Trophoblast cell (in vitro differentiated cells and primary cell): ENCODE data around the gene C2CD4B.

Experiments
- DNase-seq, 2 donors: peaks; one replicate each; pipeline ENCODE4 v3.0.0-alpha.2; 2016
- H2AFZ ChIP-seq: 2 replicates; pipeline ENCODE4 v1.6.1; 2013; ENCODE audit warnings: low read length, moderate library complexity, mild to moderate bottlenecking; ENCODE audit not compliant: insufficient read depth, poor library complexity
- H2AK5ac ChIP-seq: 2 replicates; pipeline ENCODE4 v1.6.1; 2013; ENCODE audit warnings: mild to moderate bottlenecking, low read length
- H2BK120ac ChIP-seq: 2 replicates; pipeline ENCODE4 v1.6.1; 2013; ENCODE audit warnings: low read length, mild to moderate bottlenecking, moderate library complexity; ENCODE audit not compliant: insufficient read depth, poor library complexity
- H2BK12ac ChIP-seq: 2 replicates; pipeline ENCODE4 v1.6.1; 2013; ENCODE audit warnings: mild to moderate bottlenecking, low read length, moderate library complexity
- H2BK5ac ChIP-seq: 2 replicates; pipeline ENCODE4 v1.6.1; 2013; ENCODE audit warnings: low read length, low read depth, moderate library complexity, mild to moderate bottlenecking; ENCODE audit not compliant: poor library complexity
- H3K14ac ChIP-seq: 2 replicates; pipeline ENCODE4 v1.6.1; 2013; ENCODE audit warnings: mild to moderate bottlenecking, low read length
- H3K18ac ChIP-seq: 2 replicates; pipeline ENCODE4 v1.6.1; 2013; ENCODE audit warnings: mild to moderate bottlenecking, low read length
- H3K23ac ChIP-seq: 2 replicates; pipeline ENCODE4 v1.6.1; 2013; ENCODE audit warnings: low read length
- H3K27ac ChIP-seq: 2 replicates; pipeline ENCODE4 v1.5.1; 2013; ENCODE audit warnings: low read depth, mild to moderate bottlenecking, inconsistent platforms, low read length, moderate library complexity
- H3K27me3 ChIP-seq: 2 replicates; pipeline ENCODE4 v1.6.1; 2013; ENCODE audit warnings: inconsistent platforms, mild to moderate bottlenecking, low read length, moderate library complexity; ENCODE audit not compliant: insufficient read depth
- H3K36me3 ChIP-seq, 2 experiments: 1 replicate in 1 of 2; 2 replicates in 1 of 2; pipeline ENCODE4 v1.6.1; 2013; ENCODE audit warnings: low read length in 2 of 2, mild to moderate bottlenecking in 2 of 2, moderate library complexity in 1 of 2; ENCODE audit not compliant: insufficient read depth in 2 of 2, control insufficient read depth in 1 of 2
- H3K4ac ChIP-seq: 2 replicates; pipeline ENCODE4 v1.6.1; 2013; ENCODE audit warnings: low read depth, mild to moderate bottlenecking, low read length, moderate library complexity
- H3K4me1 ChIP-seq, 2 experiments: 1 replicate in 1 of 2; 2 replicates in 1 of 2; pipeline ENCODE4 v1.6.1; 2013; ENCODE audit warnings: low read length in 2 of 2, mild to moderate bottlenecking in 2 of 2, moderate library complexity in 1 of 2; ENCODE audit not compliant: insufficient read depth in 2 of 2, control insufficient read depth in 1 of 2
- H3K4me2 ChIP-seq: 2 replicates; pipeline ENCODE4 v1.6.1; 2013; ENCODE audit warnings: inconsistent platforms, mild to moderate bottlenecking, low read length, moderate library complexity
- H3K4me3 ChIP-seq: 2 replicates; pipeline ENCODE4 v1.5.1; 2013; ENCODE audit warnings: mild to moderate bottlenecking, low read depth, low read length, inconsistent platforms
- H3K79me1 ChIP-seq: one replicate; pipeline ENCODE4 v1.6.1; 2013; ENCODE audit warnings: low read length
- H3K79me2 ChIP-seq: 2 replicates; pipeline ENCODE4 v1.6.1; 2013; ENCODE audit warnings: low read length, mild to moderate bottlenecking; ENCODE audit not compliant: control insufficient read depth, insufficient read depth, poor library complexity
- H3K9ac ChIP-seq: 2 replicates; pipeline ENCODE4 v1.6.1; 2013; ENCODE audit warnings: mild to moderate bottlenecking, low read length
- H3K9me3 ChIP-seq: 2 replicates; pipeline ENCODE4 v1.6.1; 2013; ENCODE audit warnings: low read depth, mild to moderate bottlenecking, control low read depth, inconsistent platforms, low read length; ENCODE audit not compliant: insufficient read depth
- H4K12ac ChIP-seq: 2 replicates; pipeline ENCODE4 v1.6.1; 2013; ENCODE audit warnings: low read depth, mild to moderate bottlenecking, low read length, moderate library complexity
- H4K8ac ChIP-seq: 2 replicates; pipeline ENCODE4 v1.6.1; 2013; ENCODE audit warnings: low read depth, mild to moderate bottlenecking, low read length, moderate library complexity
- H4K91ac ChIP-seq: one replicate; pipeline ENCODE4 v1.6.1; 2013; ENCODE audit warnings: low read depth, mild to moderate bottlenecking, low read length, moderate library complexity
- WGBS: extraction: QIAGEN DNeasy Blood & Tissue Kit; methylation state at CpG from one replicate; pipeline ENCODE4 v1.1.7; 2013; ENCODE audit warnings: missing lambda C conversion rate; ENCODE audit not compliant: insufficient read length, insufficient coverage; ENCODE audit errors: extremely low coverage; 5-methylcytosine and 5-hydroxymethylcytosine counted together

Gene C2CD4B

GRCh38 chr15:62147149-62147548 lies 17.9 kb downstream of the C2CD4B start:
- no peak overlapping the region for H2BK12ac ChIP-seq
- H3K14ac ChIP-seq = no peak overlapping the region
- no peaks in the 10 kb centered on the region for H3K79me2 ChIP-seq
- no peak overlapping the region for H2AK5ac ChIP-seq
- H3K27me3 ChIP-seq = no peaks in the 10 kb centered on the region
- no peaks in the 10 kb centered on the region for H3K4me1 ChIP-seq
- H4K91ac ChIP-seq = no peak overlapping the region
- WGBS = no CpG with 5 or more reads among the region's 3 CpGs
- no peaks in the 10 kb centered on the region for H3K9me3 ChIP-seq
- H4K8ac ChIP-seq = no peak overlapping the region
- H3K18ac ChIP-seq = no peak overlapping the region
- H3K23ac ChIP-seq = no peak overlapping the region
- H3K27ac ChIP-seq = no peak overlapping the region
- no peak overlapping the region for H2BK5ac ChIP-seq
- H2AFZ ChIP-seq = no peak overlapping the region
- no peak overlapping the region for H4K12ac ChIP-seq
- H3K9ac ChIP-seq = no peak overlapping the region
- no peak for DNase-seq
- no peaks in the 10 kb centered on the region for H3K36me3 ChIP-seq
- no peak overlapping the region for H3K4me2 ChIP-seq
- H2BK120ac ChIP-seq = no peak overlapping the region
- no peak overlapping the region for H3K4me3 ChIP-seq
- H3K4ac ChIP-seq = no peak overlapping the region
- H3K79me1 ChIP-seq = no peaks in the 10 kb centered on the region

- Histone ChIP-seq H3K4me2 (no peak overlapping the region), H3K4me3 (no peak overlapping the region), H2AK5ac (no peak overlapping the region), H3K79me1 (no peaks in the 10 kb centered on the region), H3K4me1 (no peaks in the 10 kb centered on the region), H3K27ac (no peak overlapping the region), H2AFZ (no peak overlapping the region), H3K4ac (no peak overlapping the region), H3K27me3 (no peaks in the 10 kb centered on the region), H2BK120ac (no peak overlapping the region), H3K18ac (no peak overlapping the region), H3K23ac (no peak overlapping the region), H3K36me3 (no peaks in the 10 kb centered on the region), H3K14ac (no peak overlapping the region), H2BK12ac (no peak overlapping the region), H4K8ac (no peak overlapping the region), H3K9me3 (no peaks in the 10 kb centered on the region), H3K9ac (no peak overlapping the region), H3K79me2 (no peaks in the 10 kb centered on the region), H4K91ac (no peak overlapping the region), H4K12ac (no peak overlapping the region), H2BK5ac (no peak overlapping the region)
- no peak for DNase-seq
- no CpG with 5 or more reads among the region's 10 CpGs for WGBS
Measured at GRCh38 chr15:62145015-62145735, 19.9 kb downstream of the C2CD4B start.

GRCh38 chr15:62142736-62143135 lies 22.3 kb downstream of the C2CD4B start:
- Histone ChIP-seq H3K4ac (no peak overlapping the region), H3K79me1 (no peaks in the 10 kb centered on the region), H2AFZ (no peak overlapping the region), H3K27me3 (no peaks in the 10 kb centered on the region), H2BK120ac (no peak overlapping the region), H3K4me2 (no peak overlapping the region), H4K91ac (no peak overlapping the region), H3K18ac (no peak overlapping the region), H3K79me2 (no peaks in the 10 kb centered on the region), H3K36me3 (no peaks in the 10 kb centered on the region), H3K9ac (no peak overlapping the region), H3K23ac (no peak overlapping the region), H3K4me3 (no peak overlapping the region), H4K8ac (no peak overlapping the region), H4K12ac (no peak overlapping the region), H3K4me1 (no peaks in the 10 kb centered on the region), H2AK5ac (no peak overlapping the region), H2BK12ac (no peak overlapping the region), H2BK5ac (no peak overlapping the region), H3K14ac (no peak overlapping the region), H3K9me3 (no peaks in the 10 kb centered on the region), H3K27ac (no peak overlapping the region)
- no CpG with 5 or more reads among the region's 3 CpGs for WGBS
- no peak for DNase-seq

DNA sequence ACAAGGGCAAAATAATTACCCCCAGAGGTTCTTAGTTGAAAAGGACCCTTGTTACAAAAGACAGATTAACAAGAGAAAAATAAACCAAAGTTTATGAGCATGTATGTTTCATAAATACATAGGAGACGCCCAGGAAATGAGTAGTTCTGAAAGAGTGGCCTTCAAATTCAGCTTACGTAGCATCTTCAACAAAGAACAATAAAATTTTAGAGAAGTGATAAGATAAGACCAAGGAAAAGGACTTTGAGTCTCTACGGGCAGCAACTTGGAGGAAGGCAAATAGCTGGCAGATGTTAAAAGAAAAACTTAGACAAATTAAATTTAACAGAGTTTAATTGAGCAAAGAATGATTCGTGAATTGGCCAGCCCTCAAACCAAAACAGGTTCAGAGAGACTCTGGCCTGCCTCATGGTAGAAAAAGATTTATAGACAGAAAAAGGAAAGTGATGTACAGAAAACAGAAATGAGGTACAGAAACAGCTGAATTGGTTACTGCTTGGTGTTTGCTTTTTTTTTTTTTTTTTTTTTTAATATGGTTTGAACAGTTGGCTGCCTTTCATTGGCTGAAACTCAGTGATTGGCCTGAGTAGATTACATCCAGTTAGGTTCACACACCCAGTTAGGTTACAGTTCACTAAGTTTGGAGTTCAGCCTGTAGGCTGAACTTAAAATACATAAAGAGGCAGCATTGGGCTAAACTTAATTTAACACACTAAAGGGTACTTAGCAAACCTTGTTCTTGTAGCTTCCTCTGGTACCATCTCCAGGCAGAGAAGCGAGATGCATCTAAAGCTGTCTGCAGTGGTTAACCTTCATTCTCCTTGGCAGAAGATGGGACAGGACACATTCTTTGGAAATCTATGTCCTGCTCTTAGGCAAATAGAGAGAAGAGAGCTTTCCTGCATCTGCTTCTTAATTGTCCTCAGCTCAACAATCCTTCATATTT lies 23.2 kb downstream of the C2CD4B start:
- Histone ChIP-seq H3K18ac (no peak overlapping the region), H3K4ac (no peak overlapping the region), H3K27me3 (no peaks in the 10 kb centered on the region), H3K4me2 (no peak overlapping the region), H3K4me1 (no peaks in the 10 kb centered on the region), H3K4me3 (no peak overlapping the region), H2BK5ac (no peak overlapping the region), H3K79me1 (no peaks in the 10 kb centered on the region), H3K79me2 (no peaks in the 10 kb centered on the region), H3K36me3 (no peaks in the 10 kb centered on the region), H2AFZ (no peak overlapping the region), H2BK12ac (no peak overlapping the region), H4K8ac (no peak overlapping the region), H4K91ac (no peak overlapping the region), H3K9ac (no peak overlapping the region), H2BK120ac (no peak overlapping the region), H3K14ac (no peak overlapping the region), H2AK5ac (no peak overlapping the region), H3K23ac (no peak overlapping the region), H3K27ac (no peak overlapping the region), H4K12ac (no peak overlapping the region), H3K9me3 (no peaks in the 10 kb centered on the region)
- no peak for DNase-seq
- no CpG with 5 or more reads among the region's 5 CpGs for WGBS
